KMS-11 (cell line): Measurements from ENCODE around the gene BRD4.

Experiments
- H2AFZ ChIP-seq: fragments of 200-600 bp; sonication (generic); 2 replicates; pipeline ENCODE4 v1.6.1; 2016; ENCODE audit warnings: antibody characterized with exemption, mixed run types, low read depth
- H3K27ac ChIP-seq: fragments of 200-600 bp; sonication (generic); 2 replicates; pipeline ENCODE4 v1.6.1; 2016; ENCODE audit warnings: mild to moderate bottlenecking, mixed run types
- H3K27me3 ChIP-seq: fragments of 200-600 bp; sonication (generic); 2 replicates; pipeline ENCODE4 v1.6.1; 2017; ENCODE audit warnings: mild to moderate bottlenecking, low read depth, mixed run types, moderate library complexity; ENCODE audit not compliant: insufficient read depth
- H3K36me3 ChIP-seq: fragments of 200-600 bp; sonication (generic); 2 replicates; pipeline ENCODE4 v1.6.1; 2017; ENCODE audit warnings: mild to moderate bottlenecking, mixed run types; ENCODE audit not compliant: insufficient read depth
- H3K4me1 ChIP-seq: fragments of 200-600 bp; sonication (generic); 2 replicates; pipeline ENCODE4 v1.6.1; 2016; ENCODE audit warnings: mild to moderate bottlenecking, low read depth, mixed run types; ENCODE audit not compliant: poor library complexity, severe bottlenecking
- H3K4me2 ChIP-seq: fragments of 200-600 bp; sonication (generic); 2 replicates; pipeline ENCODE4 v1.7.0; 2016; ENCODE audit warnings: mild to moderate bottlenecking, mixed run types
- H3K4me3 ChIP-seq: fragments of 200-600 bp; sonication (generic); IDR thresholded peaks from 2 replicates; pipeline ENCODE4 v1.6.1; 2017; ENCODE audit warnings: low read depth, low read length, mixed read lengths; ENCODE audit not compliant: insufficient read depth
- H3K79me2 ChIP-seq: fragments of 200-600 bp; sonication (generic); 2 replicates; pipeline ENCODE4 v1.6.1; 2016; ENCODE audit warnings: low read depth, mixed run types; ENCODE audit not compliant: insufficient read depth
- H3K9ac ChIP-seq: fragments of 200-600 bp; sonication (generic); 2 replicates; pipeline ENCODE4 v1.6.1; 2016; ENCODE audit warnings: mild to moderate bottlenecking, mixed run types
- H4K20me1 ChIP-seq: fragments of 200-600 bp; sonication (generic); 2 replicates; pipeline ENCODE4 v1.6.1; 2016; ENCODE audit warnings: mild to moderate bottlenecking, mixed run types; ENCODE audit not compliant: insufficient read depth
- TF ChIP-seq, protein P1 (sequence below): fragments of 200-600 bp; sonication (generic); conservative IDR thresholded peaks from 2 replicates; pipeline ENCODE4 v1.6.1; 2017; ENCODE audit warnings: low read depth, mild to moderate bottlenecking, antibody characterized with exemption, low read length, moderate library complexity, mixed read lengths

BRD4 gene

DNA sequence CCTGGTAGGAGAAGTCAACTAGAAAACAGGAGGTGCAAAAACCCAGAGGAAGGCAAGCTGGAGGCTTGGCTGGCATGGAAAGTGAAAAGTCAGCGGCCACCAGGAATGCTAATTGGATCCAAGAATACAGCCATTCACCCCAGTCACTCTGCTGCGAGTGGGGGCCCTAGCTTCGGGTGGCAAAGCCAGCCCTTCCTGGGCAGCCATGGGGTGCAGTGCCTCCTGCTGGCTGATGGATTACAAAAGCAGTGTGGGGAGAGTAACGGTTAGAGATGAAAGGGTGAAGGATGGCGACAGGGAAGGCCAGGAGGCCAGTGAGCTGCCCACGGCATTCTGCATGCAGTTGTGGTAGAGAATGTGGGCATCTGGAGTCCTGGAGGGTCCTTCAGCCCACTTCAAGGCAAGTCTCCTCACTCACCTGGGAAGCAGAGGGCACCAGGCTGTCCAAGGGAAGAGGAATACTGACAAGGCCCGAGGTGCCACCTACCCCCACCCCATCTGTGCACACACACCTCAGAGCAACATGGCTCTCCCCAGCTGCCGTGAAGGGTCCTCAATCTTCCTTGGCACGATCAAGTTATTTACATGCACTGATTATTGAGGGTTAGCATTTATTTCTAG, 79.8 kb downstream of the BRD4 start:
- Histone ChIP-seq H3K79me2 (no peaks in the 10 kb centered on the region), H3K4me2 (no peak overlapping the region), H3K4me1 (peaks cover 7% of the 10 kb centered on the region), H3K36me3 (no peaks in the 10 kb centered on the region; the same call in 1 of the 2 replicates), H4K20me1 (no peaks in the 10 kb centered on the region), H3K4me3 (no peak overlapping the region), H3K27ac (no peak overlapping the region), H3K9ac (no peak overlapping the region), H3K27me3 (no peaks in the 10 kb centered on the region), H2AFZ (no peak overlapping the region)
- TF ChIP-seq, protein P1, sequence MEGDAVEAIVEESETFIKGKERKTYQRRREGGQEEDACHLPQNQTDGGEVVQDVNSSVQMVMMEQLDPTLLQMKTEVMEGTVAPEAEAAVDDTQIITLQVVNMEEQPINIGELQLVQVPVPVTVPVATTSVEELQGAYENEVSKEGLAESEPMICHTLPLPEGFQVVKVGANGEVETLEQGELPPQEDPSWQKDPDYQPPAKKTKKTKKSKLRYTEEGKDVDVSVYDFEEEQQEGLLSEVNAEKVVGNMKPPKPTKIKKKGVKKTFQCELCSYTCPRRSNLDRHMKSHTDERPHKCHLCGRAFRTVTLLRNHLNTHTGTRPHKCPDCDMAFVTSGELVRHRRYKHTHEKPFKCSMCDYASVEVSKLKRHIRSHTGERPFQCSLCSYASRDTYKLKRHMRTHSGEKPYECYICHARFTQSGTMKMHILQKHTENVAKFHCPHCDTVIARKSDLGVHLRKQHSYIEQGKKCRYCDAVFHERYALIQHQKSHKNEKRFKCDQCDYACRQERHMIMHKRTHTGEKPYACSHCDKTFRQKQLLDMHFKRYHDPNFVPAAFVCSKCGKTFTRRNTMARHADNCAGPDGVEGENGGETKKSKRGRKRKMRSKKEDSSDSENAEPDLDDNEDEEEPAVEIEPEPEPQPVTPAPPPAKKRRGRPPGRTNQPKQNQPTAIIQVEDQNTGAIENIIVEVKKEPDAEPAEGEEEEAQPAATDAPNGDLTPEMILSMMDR, result 0 out of 2 replicates have a peak, but pooled peaks have one; percentile 27

DNA sequence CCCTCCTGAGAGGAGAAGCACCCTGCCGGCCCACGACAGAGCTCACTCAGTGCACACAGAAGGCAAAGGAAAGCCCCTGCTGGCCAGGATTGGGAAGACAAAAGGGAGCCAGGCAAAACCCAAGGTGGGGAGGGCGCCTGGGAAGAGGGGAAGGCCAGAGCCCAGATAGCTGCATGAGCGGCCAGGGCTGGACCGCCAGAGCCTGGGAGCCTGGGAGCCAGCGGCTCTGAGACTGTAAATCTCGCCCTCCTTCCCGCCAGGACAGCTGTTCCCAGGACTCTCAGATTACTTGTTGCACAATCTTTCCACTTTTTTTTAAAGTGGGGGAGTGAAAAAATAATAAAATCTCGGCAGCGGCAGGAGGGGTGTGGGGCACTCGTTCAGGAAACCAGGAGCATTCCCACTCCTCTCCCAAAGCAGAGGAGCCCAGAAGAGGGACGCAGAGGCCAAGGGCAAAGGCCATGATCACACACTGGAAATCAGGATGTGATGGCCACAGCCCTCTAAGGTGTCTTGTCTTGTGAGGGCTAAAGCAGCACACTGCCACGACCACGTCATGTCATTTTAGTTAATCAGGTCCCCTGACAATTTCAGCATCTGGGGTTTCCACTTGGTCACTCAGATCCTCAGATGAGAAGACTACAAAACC, 80.5 kb downstream of the BRD4 start:
- no peaks in the 10 kb centered on the region for H3K79me2 ChIP-seq
- H3K9ac ChIP-seq, result no peak overlapping the region
- no peak overlapping the region for H2AFZ ChIP-seq
- H3K27ac ChIP-seq, result no peak overlapping the region
- no peak overlapping the region for H3K4me3 ChIP-seq
- no peaks in the 10 kb centered on the region; the same call in 1 of the 2 replicates for H3K36me3 ChIP-seq
- TF ChIP-seq, protein P1, result no peak
- H3K4me2 ChIP-seq, result no peak overlapping the region
- H3K27me3 ChIP-seq, result no peaks in the 10 kb centered on the region
- peaks cover 7% of the 10 kb centered on the region for H3K4me1 ChIP-seq
- no peaks in the 10 kb centered on the region for H4K20me1 ChIP-seq

DNA sequence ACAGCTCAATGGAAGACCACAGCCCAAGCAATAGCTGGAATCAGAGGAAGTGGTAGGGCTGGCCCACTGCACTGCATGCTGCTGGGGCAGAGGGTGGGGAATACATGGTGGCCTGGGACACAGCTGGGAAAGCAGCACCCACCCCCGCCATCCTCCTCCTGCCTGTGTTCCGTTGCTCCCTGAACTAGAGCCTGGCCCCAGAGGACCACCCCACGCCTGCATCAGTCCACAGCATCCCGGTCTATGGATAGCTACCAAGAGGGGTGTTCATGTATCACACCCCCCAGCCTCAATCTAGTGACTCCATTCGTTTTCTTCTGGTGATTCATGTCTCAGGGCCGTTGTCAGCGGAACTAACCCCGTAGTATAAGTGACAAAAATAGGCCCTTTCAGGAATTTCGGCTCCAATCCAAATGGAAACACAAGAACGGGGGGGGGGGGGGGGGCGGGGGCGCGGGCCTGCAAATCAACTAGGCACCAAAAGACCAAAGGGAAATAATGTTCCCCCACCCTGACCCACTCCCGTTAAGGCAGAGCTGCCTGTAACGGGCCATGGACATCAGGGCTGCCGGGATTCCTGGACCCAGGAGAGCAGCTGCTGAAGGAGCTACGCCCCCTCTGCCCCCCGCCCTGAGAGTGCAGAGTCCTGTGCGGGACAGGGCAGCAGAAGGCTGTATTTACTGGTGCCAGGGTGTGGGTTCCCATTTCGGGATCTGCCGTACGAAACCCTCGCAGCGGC, 81.2 kb downstream of the BRD4 start:
- Histone ChIP-seq H3K9ac (no peak overlapping the region), H2AFZ (no peak overlapping the region), H3K4me2 (no peak overlapping the region), H3K36me3 (no peaks in the 10 kb centered on the region; the same call in 1 of the 2 replicates), H3K27ac (no peak overlapping the region), H3K4me3 (no peak overlapping the region), H4K20me1 (no peaks in the 10 kb centered on the region), H3K79me2 (no peaks in the 10 kb centered on the region), H3K4me1 (peaks cover 7% of the 10 kb centered on the region), H3K27me3 (no peaks in the 10 kb centered on the region)
- TF ChIP-seq, protein P1, result no peak

DNA sequence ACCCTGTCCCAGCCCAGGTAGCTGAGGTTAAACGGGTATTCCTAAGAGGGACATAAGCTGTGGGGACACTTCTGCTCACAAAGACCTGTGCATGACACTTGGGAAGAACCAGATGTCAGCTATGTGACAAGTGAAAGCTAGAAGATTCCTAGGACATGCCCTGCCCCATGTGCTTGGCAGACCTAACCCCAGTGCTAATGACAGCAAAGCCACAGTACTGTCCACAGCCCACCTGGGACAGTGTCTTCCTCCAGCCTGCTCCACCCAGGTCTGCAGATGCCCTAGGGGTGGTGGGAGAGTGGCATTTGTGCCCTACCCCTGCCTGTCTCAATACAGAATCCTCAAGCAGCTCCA, 81.7 kb downstream of the BRD4 start:
- Histone ChIP-seq H3K36me3 (no peaks in the 10 kb centered on the region; the same call in 1 of the 2 replicates), H3K9ac (no peak overlapping the region), H3K4me3 (no peak overlapping the region), H3K4me2 (no peak overlapping the region), H2AFZ (no peak overlapping the region), H4K20me1 (no peaks in the 10 kb centered on the region), H3K4me1 (peaks cover 7% of the 10 kb centered on the region), H3K79me2 (no peaks in the 10 kb centered on the region), H3K27me3 (no peaks in the 10 kb centered on the region), H3K27ac (no peak overlapping the region)
- TF ChIP-seq, protein P1, result no peak
